ACC112 (cell line): Measurements from ENCODE around the gene NUP58.

Experiments
- H2AFZ ChIP-seq: fragments of 200-600 bp; sonication (generic); one replicate; pipeline ENCODE4 v1.6.0; 2017; ENCODE audit warnings: antibody characterized with exemption, low read length; ENCODE audit not compliant: unreplicated experiment
- H3K27ac ChIP-seq: fragments of 200-600 bp; sonication (generic); 2 replicates; pipeline ENCODE4 v1.5.1; 2014; ENCODE audit warnings: low read depth, mild to moderate bottlenecking, antibody characterized with exemption, low read length, moderate library complexity
- H3K27me3 ChIP-seq: fragments of 200-600 bp; sonication (generic); 2 replicates; pipeline ENCODE4 v1.6.1; 2014; ENCODE audit warnings: mild to moderate bottlenecking, antibody characterized with exemption, low read length, moderate library complexity, mixed read lengths; ENCODE audit not compliant: insufficient read depth
- H3K36me3 ChIP-seq: fragments of 200-600 bp; sonication (generic); 2 replicates; pipeline ENCODE4 v1.6.1; 2016; ENCODE audit warnings: mild to moderate bottlenecking, antibody characterized with exemption, low read length, moderate library complexity, mixed read lengths; ENCODE audit not compliant: insufficient read depth
- H3K4me1 ChIP-seq: fragments of 200-600 bp; sonication (generic); one replicate; pipeline ENCODE4 v1.6.1; 2016; ENCODE audit warnings: low read length, mixed read lengths; ENCODE audit not compliant: insufficient read depth, unreplicated experiment, control insufficient read depth
- H3K4me3 ChIP-seq: fragments of 200-600 bp; sonication (generic); 2 replicates; pipeline ENCODE4 v1.5.1; 2014; ENCODE audit warnings: mild to moderate bottlenecking, low read depth, low read length
- H3K79me2 ChIP-seq: fragments of 200-600 bp; sonication (generic); one replicate; pipeline ENCODE4 v1.6.0; 2016; ENCODE audit warnings: low read length; ENCODE audit not compliant: control insufficient read depth, unreplicated experiment, insufficient read depth

NUP58 gene

GRCh38 chr13:25301347-25302113 lies at the start of gene NUP58:
NUP58 (plus strand) TSS chr13:25301625; CDS start chr13:25301774, 149 bp downstream.
- peaks cover 5% of the 10 kb centered on the region for H3K27me3 ChIP-seq
- H3K4me3 ChIP-seq: peak within 1 kb of the TSS; percentile 88
- peaks cover 46% of the 10 kb centered on the region for H3K79me2 ChIP-seq
- peaks cover 15% of the 10 kb centered on the region for H3K36me3 ChIP-seq
- peak within 1 kb of the TSS; percentile 90 for H3K27ac ChIP-seq
- H3K4me1 ChIP-seq: peaks cover 18% of the 10 kb centered on the region
- peak within 1 kb of the TSS; percentile 91 for H2AFZ ChIP-seq

GRCh38 chr13:25252225-25252624 lies 49.2 kb upstream of the NUP58 start:
- no peak overlapping the region for H2AFZ ChIP-seq
- H3K36me3 ChIP-seq: peaks cover 21% of the 10 kb centered on the region
- H3K79me2 ChIP-seq: no peaks in the 10 kb centered on the region
- no peak overlapping the region for H3K27ac ChIP-seq
- H3K4me1 ChIP-seq: no peaks in the 10 kb centered on the region
- H3K4me3 ChIP-seq: no peak overlapping the region
- no peaks in the 10 kb centered on the region for H3K27me3 ChIP-seq

- no peak overlapping the region for H3K4me3 ChIP-seq
- H3K79me2 ChIP-seq: no peaks in the 10 kb centered on the region
- no peak overlapping the region for H3K27ac ChIP-seq
- H3K4me1 ChIP-seq: no peaks in the 10 kb centered on the region
- H3K36me3 ChIP-seq: peaks cover 25% of the 10 kb centered on the region
- no peak overlapping the region for H2AFZ ChIP-seq
- H3K27me3 ChIP-seq: no peaks in the 10 kb centered on the region
Measured at GRCh38 chr13:25252752-25253151, 48.7 kb upstream of the NUP58 start.

- no peak overlapping the region for H3K27ac ChIP-seq
- no peaks in the 10 kb centered on the region for H3K27me3 ChIP-seq
- no peaks in the 10 kb centered on the region for H3K4me1 ChIP-seq
- H3K4me3 ChIP-seq: no peak overlapping the region
- peaks cover 27% of the 10 kb centered on the region for H3K36me3 ChIP-seq
- no peak overlapping the region for H2AFZ ChIP-seq
- no peaks in the 10 kb centered on the region for H3K79me2 ChIP-seq
Measured at GRCh38 chr13:25253702-25254101, 47.7 kb upstream of the NUP58 start.

- Histone ChIP-seq H3K36me3 (peaks cover 17% of the 10 kb centered on the region), H3K79me2 (no peaks in the 10 kb centered on the region), H3K4me3 (no peak overlapping the region), H3K27me3 (no peaks in the 10 kb centered on the region), H3K27ac (no peak overlapping the region), H3K4me1 (no peaks in the 10 kb centered on the region), H2AFZ (no peak overlapping the region)
Measured at GRCh38 chr13:25262261-25262660, 39.2 kb upstream of the NUP58 start.

GRCh38 chr13:25266706-25267105 lies 34.7 kb upstream of the NUP58 start:
- Histone ChIP-seq H3K79me2 (peaks cover 5% of the 10 kb centered on the region), H3K27ac (no peak overlapping the region), H3K27me3 (no peaks in the 10 kb centered on the region), H3K4me3 (no peak overlapping the region), H3K4me1 (no peaks in the 10 kb centered on the region), H3K36me3 (peaks cover 11% of the 10 kb centered on the region; the same call in 1 of the 2 replicates), H2AFZ (no peak overlapping the region)

GRCh38 chr13:25267715-25268114 lies 33.7 kb upstream of the NUP58 start:
- no peaks in the 10 kb centered on the region for H3K4me1 ChIP-seq
- peaks cover 17% of the 10 kb centered on the region; the same call in 1 of the 2 replicates for H3K36me3 ChIP-seq
- H3K27ac ChIP-seq: no peak overlapping the region
- H3K4me3 ChIP-seq: no peak overlapping the region
- H2AFZ ChIP-seq: no peak overlapping the region
- peaks cover 5% of the 10 kb centered on the region for H3K79me2 ChIP-seq
- H3K27me3 ChIP-seq: no peaks in the 10 kb centered on the region

GRCh38 chr13:25268561-25268960 lies 32.9 kb upstream of the NUP58 start:
- no peak overlapping the region for H3K4me3 ChIP-seq
- peaks cover 21% of the 10 kb centered on the region; the same call in 1 of the 2 replicates for H3K36me3 ChIP-seq
- peaks cover 5% of the 10 kb centered on the region for H3K79me2 ChIP-seq
- H3K4me1 ChIP-seq: no peaks in the 10 kb centered on the region
- H3K27ac ChIP-seq: no peak overlapping the region
- no peak overlapping the region for H2AFZ ChIP-seq
- no peaks in the 10 kb centered on the region for H3K27me3 ChIP-seq

- H3K27ac ChIP-seq: no peak overlapping the region
- no peak overlapping the region for H3K4me3 ChIP-seq
- H3K36me3 ChIP-seq: peaks cover 15% of the 10 kb centered on the region; the same call in 1 of the 2 replicates
- no peak overlapping the region for H2AFZ ChIP-seq
- H3K27me3 ChIP-seq: no peaks in the 10 kb centered on the region
- H3K79me2 ChIP-seq: peaks cover 62% of the 10 kb centered on the region
- peaks cover 4% of the 10 kb centered on the region for H3K4me1 ChIP-seq
Measured at GRCh38 chr13:25276748-25277147, 24.7 kb upstream of the NUP58 start.

GRCh38 chr13:25280396-25280795 lies 21.0 kb upstream of the NUP58 start:
- H3K4me3 ChIP-seq: no peak overlapping the region
- peaks cover 4% of the 10 kb centered on the region for H3K4me1 ChIP-seq
- H3K36me3 ChIP-seq: no peaks in the 10 kb centered on the region
- H3K79me2 ChIP-seq: peaks cover 87% of the 10 kb centered on the region
- H2AFZ ChIP-seq: no peak overlapping the region
- H3K27ac ChIP-seq: no peak overlapping the region
- H3K27me3 ChIP-seq: no peaks in the 10 kb centered on the region
